ENCODE results near the gene ZNF529.

- TF ChIP-seq CTCF (IDR thresholded peaks at IDR 0.05 in 8 of 11, conservative IDR thresholded peaks at IDR 0.05 in 3 of 11) (no peak), POLR2AphosphoS5 (IDR thresholded peaks at IDR 0.05) (no peak), POLR2A (IDR thresholded peaks at IDR 0.05) (no peak)
These were observed 48.5 kb downstream of the ZNF529 start for GRCh38 chr19:36524617-36525016.

Data from spleen (tissue), 7 donors.